Cardiac fibroblast (primary cell): ENCODE measurements around the gene AOPEP.

Experiments
- DNase-seq, 2 donors: peaks; one replicate each; pipeline versions ENCODE4 v3.0.0 to v3.0.0-alpha.2; 2010; ENCODE audit warnings: low read depth in 2 of 2
- H3K4me3 ChIP-seq, 2 donors: replicated peaks in 1 of 2; 1 replicate in 1 of 2; 2 replicates in 1 of 2; pipeline ENCODE4 v1.5.1; 2011; ENCODE audit warnings: low read depth in 2 of 2, low read length in 2 of 2, mild to moderate bottlenecking in 2 of 2, moderate library complexity in 1 of 2
- TF ChIP-seq, protein P1 (sequence below): IDR thresholded peaks from one replicate; pipeline ENCODE4 v1.5.1; 2011; ENCODE audit warnings: low read depth, mild to moderate bottlenecking, low read length, inconsistent platforms

AOPEP gene

DNA sequence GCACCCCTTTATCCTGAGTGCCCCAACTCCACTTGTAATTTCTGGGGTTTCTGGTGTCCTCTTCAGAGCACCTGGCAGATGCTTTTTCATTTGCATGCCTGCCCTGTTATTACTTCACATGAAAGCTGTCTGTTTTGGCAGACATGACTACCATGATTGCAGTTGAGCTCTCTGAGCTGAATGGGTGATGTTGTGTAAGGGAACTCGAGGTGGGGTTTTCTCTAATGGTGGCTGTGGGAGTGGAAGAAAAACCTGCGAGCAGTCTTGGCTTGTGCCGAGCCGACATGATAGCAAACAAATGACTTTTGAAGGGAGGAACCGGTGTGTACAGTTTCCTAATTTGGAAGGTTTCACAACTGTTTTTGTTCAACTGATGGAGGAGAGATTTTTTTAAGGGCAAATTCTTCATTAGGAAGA, 196.2 kb downstream of the AOPEP start:
- no peak overlapping the region for H3K4me3 ChIP-seq
- DNase-seq = peak; percentile 66 to 81
- TF ChIP-seq, protein P1, sequence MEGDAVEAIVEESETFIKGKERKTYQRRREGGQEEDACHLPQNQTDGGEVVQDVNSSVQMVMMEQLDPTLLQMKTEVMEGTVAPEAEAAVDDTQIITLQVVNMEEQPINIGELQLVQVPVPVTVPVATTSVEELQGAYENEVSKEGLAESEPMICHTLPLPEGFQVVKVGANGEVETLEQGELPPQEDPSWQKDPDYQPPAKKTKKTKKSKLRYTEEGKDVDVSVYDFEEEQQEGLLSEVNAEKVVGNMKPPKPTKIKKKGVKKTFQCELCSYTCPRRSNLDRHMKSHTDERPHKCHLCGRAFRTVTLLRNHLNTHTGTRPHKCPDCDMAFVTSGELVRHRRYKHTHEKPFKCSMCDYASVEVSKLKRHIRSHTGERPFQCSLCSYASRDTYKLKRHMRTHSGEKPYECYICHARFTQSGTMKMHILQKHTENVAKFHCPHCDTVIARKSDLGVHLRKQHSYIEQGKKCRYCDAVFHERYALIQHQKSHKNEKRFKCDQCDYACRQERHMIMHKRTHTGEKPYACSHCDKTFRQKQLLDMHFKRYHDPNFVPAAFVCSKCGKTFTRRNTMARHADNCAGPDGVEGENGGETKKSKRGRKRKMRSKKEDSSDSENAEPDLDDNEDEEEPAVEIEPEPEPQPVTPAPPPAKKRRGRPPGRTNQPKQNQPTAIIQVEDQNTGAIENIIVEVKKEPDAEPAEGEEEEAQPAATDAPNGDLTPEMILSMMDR = no peak

DNA sequence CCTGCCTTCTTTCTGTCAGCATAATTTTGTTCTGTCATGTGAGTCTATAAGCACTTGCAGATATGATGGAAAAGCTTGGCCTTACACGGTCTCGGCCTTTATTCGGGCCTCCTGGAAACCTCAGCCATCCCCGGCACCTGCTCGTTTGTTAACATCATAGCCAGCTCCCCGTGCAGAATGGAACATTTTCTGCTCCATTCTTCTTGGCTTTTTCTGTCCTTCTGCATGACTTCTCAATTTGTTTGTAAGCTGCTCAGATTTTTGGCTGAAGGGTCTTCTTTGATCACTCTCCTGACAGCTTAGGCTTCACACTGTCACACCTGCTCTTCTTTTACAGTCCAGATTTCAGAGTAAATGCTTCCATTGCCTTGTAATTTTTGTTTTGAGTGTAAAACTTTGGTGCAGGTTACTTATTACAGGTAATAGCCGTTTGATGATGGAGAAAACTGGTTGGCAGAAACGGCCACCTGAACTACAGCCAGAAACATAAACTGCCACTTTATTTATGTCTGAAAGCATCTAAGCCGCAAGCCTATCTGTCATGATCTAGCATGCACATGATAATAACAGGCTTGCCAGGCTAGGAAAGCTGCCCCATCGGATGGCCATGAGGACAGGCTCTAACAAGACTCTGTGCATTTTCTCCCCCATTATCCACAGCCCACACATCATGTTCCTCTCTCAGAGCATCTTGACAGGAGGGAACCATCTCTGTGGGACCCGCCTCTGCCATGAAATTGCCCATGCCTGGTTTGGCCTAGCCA, 197.0 kb downstream of the AOPEP start:
- H3K4me3 ChIP-seq = no peak overlapping the region
- TF ChIP-seq, protein P1 = no peak
- no peak for DNase-seq

DNA sequence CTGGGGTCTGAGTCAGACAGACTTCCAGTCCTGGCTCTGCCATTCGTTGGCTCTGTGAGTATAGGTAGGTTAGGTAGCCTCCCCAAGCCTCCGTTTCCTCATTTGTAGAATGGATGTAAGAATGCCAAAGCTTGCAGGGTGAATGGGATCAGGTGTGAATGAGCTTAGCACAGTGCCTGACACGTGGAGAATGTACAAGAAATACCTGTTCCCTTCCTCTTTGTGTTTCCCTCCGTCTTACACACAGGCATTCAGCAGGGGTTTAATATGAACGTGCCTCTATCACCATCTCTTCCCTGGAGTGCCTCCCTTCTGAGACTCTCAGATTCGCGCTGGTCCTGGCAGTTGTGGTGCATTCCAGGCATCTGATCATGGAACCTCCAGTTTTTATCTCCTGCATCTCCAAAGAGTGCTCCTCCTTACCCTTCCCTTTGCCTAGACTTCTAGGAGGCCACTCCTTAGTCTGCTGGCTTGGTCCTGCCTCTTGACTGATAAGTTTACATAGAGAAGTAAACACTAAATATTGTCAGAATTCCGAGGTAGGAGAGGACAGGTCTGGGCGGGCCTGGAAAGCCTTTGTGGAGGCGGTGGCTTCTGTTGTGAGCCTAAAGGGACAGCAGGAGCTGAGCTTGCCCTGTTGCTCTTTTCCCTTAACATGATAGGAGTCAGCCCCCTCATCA, 199.4 kb downstream of the AOPEP start:
- no peak overlapping the region for H3K4me3 ChIP-seq
- DNase-seq = no peak
- TF ChIP-seq, protein P1 = no peak

DNA sequence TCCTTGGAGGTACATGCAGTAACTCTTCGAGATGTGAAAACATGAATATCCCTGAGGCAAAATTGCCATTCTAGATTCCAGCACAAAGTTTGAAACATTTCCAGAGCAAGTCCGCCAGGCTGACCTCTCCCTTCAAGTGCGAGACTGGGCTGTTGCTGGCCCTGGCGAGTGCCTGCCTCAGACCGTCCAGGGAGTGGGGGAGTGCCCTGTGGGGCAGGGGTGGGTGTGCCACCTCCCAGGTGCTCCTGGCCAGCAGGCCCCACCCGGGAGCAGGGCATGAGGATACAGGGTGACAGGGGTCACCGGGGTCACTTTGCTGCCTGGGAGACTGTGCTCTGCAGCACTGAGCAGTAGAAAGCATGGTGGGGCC, 199.9 kb downstream of the AOPEP start:
- TF ChIP-seq, protein P1 = no peak
- no peak overlapping the region for H3K4me3 ChIP-seq
- no peak for DNase-seq

DNA sequence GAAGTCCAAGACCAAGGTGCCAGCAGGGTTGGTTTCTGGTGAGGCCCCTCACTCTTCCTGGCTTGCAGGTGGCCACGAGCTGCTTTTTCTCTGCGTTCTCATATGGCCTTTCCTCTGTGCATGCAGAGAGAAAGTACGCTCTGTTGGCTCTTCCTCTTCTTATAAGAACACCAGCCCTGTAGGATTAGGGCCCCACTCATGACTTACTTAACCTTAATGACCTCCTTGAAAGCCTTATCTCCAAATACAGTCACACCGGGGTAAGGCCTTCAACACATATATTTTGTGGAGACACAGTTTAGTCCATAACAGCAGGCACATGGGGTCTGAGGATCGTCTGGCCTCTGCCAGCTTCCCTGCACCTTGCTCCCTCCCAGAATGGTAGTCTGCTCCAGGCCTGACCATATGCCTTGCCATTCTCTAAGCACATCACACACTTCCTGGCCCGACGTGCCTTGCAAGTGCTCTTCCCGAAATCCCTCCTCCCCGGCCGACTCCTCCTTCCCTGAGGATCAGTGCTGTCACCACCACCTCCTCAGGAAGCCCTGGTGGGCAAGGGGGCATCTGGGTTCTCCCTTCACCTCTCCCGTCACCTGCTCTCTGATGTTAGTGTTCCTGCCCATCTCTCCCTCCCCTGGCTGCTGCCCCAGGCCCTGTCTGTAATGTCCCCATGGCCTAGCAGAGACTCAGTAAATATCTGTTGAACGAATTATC, 200.7 kb downstream of the AOPEP start:
- TF ChIP-seq, protein P1 = no peak
- H3K4me3 ChIP-seq = no peak overlapping the region
- no peak for DNase-seq

DNA sequence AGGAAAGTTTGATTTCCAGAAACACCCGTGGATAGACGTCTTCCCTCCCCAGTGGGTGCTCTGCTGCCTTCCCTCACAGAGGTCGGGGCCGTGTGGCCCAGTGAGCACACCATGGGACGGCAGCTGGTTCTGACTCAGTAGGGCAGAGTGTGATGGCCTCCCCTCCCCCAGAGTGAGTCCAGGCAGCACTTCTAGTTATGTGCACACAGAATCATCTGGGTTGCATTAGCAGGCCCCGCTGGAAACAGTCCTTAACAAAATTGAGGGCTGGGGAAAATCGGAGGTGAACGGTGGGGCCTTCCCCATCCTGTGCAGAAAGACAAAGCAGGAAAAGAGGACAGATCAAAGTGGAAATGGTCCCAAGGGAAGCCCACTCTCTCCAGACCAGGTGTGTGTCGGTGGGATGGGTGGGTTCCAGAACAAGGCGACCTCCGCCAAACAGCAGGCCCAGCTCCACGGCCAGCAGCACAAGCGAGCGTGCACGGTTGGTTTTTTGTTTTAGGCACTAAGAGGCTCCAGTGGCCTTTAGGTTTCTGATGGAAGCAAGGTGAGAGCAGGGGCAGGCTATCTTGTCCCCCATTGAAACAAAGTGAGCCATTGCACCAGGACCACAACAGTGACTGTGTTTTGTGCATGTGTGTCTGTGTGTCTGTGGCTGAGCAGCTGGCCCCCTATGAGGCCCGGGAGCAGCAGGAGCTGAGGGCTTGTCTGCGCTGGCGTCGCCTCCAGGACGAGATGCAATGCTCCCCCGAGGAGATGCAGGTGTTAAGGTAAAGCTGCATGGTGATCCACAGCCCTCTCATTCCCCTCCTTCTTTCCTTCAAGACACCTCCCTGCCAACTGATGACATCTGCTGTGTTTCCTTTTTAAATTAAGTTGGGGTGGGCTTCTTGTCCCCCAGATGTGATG, 201.5 kb downstream of the AOPEP start:
- no peak for DNase-seq
- no peak overlapping the region for H3K4me3 ChIP-seq
- TF ChIP-seq, protein P1 = no peak
